BE2C (cell line): ENCODE measurements around the gene DNM1. TPM values are rescaled to one million over a fixed set of nuclear protein-coding genes. Genes with fewer than 3 reads are reported as not detected.
A peak's percentile ranks its signal among the peaks of the same experiment; 100 is the strongest.

Source experiments
- DNase-seq: peaks from one replicate; pipeline ENCODE4 v3.0.0-alpha.2; 2020
- H3K27me3 ChIP-seq: fragments of 250-450 bp; sonication (Bioruptor Pico); 2 replicates; pipeline ENCODE4 v1.5.1; 2020; ENCODE audit warnings: mild to moderate bottlenecking
- H3K36me3 ChIP-seq: fragments of 250-450 bp; sonication (Bioruptor Pico); 2 replicates; pipeline ENCODE4 v1.5.1; 2020; ENCODE audit warnings: mild to moderate bottlenecking
- H3K4me1 ChIP-seq: fragments of 250-450 bp; sonication (Bioruptor Pico); 2 replicates; pipeline ENCODE4 v1.5.1; 2020
- H3K4me3 ChIP-seq: 2 replicates; pipeline ENCODE4 v1.5.1; 2011; ENCODE audit warnings: low read depth, low read length
- H3K9me3 ChIP-seq: fragments of 250-450 bp; sonication (Bioruptor Pico); 2 replicates; pipeline ENCODE4 v1.5.1; 2020
- CTCF ChIP-seq: IDR thresholded peaks from 2 replicates; pipeline ENCODE4 v1.5.1; 2012; ENCODE audit warnings: mild to moderate bottlenecking, low read depth, low read length
- polyA plus RNA-seq: library from polyadenylated mRNA; unstranded; fragments of >200 nt; gene quantifications from one replicate; pipeline ENCODE4 v1.2.1, GENCODE V29; 2012; ENCODE audit warnings: low read depth, missing spikeins; ENCODE audit not compliant: insufficient read length, insufficient read depth

DNM1 gene
- 83.3 TPM for polyA plus RNA-seq

DNA sequence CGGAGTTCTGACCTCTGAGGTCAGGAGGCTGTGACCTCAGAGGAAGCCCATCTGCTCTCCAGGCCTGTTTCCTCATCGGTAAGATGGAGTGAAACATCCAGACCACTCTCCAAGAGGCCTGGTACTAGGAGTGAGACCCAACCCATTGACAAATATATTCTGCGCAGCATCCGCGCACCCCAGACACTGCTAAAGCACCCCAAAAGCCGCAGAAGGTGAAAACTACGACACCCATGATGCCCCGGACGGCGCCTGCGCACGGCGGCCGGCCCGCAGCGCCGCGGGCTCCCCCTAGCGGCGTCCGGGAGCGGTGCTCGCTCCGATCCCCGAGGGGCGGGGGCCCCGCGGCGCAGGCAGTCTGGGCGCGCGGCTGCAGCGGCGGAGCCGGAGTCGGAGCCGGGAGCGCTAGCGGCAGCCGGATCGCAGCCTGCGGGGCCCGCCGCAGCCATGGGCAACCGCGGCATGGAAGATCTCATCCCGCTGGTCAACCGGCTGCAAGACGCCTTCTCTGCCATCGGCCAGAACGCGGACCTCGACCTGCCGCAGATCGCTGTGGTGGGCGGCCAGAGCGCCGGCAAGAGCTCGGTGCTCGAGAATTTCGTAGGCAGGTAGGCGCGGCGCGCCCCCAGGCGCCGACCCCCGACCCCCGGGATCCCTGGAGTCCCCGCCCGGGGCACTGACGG is at the start of gene DNM1:
TSS of gene DNM1 (plus strand) at position 356 of the 683 bp plus-strand sequence. CDS start at position 448, 92 bp downstream.
- no peaks in the 10 kb centered on the region for H3K27me3 ChIP-seq
- DNase-seq = peak; percentile 83
- H3K9me3 ChIP-seq = no peaks in the 10 kb centered on the region
- no peaks in the 10 kb centered on the region for H3K4me1 ChIP-seq
- no peaks in the 10 kb centered on the region; the same call in 1 of the 2 replicates for H3K36me3 ChIP-seq
- TF ChIP-seq CTCF = peak; percentile 53
- H3K4me3 ChIP-seq = peak within 1 kb of the TSS; percentile 82

DNA sequence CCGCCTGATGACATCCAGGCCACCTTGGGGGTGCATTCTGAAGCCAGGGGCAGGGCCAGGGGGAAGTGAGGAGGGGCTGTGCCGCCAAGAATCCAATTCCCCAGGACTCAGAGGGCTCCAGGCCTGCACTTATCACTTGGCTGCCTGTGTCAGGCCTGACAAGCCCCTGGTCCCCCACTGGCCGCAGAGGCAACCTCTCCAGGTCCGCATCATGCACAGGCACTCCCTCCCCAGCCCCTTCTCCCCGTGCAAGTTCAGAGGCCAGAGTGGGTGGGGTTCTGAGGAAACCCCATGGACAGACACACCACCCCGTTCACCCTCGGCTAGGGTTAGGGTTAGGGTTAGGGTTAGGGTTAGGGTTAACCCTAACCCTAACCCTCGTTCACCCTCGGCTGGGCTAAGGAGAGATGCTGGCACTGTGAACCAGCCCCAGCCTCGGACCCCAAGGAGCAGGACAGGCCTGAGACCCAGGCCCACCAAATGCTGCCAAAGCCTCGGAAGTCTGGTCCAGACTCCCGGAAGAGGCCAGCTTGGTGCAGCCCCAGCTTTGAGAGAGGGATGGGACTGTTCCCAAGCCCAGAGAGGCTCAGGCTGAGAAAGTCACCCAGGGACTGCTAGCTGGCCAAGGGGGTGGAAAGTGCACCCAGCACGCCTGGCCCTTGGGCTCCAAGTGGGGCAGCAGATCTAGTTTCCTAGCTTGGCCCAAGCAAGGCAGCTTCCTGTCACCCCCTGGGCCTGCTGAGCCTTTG is 49.1 kb upstream of the DNM1 start:
- no peaks in the 10 kb centered on the region for H3K4me1 ChIP-seq

DNA sequence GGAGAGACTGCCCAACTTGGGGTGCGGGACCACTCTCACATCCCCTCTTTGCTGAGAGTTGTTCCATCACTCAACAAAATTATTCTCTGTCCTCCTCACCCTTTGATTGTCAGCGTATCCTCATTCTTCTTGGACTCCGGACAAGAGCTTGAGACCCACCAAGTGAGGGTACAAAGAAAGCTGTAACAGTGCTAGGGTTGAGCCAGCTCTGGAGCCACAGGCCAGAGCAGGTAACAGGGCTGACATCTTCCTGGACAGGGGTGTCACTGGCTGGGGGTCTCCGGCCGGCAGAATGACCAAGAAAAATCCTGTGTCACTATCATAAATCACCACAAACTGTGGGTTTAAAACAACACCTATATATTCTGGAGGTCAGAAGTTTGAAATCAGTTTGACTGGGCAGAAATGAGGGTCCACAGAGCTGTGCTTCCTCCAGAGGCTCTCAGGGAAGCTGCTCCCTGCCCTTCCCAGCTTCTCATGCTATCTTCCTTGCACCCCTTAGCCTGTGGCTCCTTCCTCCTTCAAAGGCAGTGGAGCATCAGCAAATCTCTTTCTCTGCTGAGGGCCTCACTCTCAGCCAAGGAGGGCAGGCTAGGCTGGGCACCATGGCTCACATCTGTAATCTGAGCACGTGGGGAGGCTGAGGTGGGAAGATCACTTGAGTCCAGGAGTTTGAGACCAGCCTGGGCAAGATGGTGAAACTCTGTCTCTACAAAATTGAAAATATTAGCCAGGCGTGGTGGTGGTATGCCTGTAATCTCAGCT is 47.3 kb upstream of the DNM1 start:
- DNase-seq = no peak
- H3K4me3 ChIP-seq = no peak overlapping the region
- H3K36me3 ChIP-seq = no peaks in the 10 kb centered on the region
- no peak for TF ChIP-seq CTCF
- no peaks in the 10 kb centered on the region for H3K9me3 ChIP-seq
- peaks cover 5% of the 10 kb centered on the region for H3K4me1 ChIP-seq
- H3K27me3 ChIP-seq = no peaks in the 10 kb centered on the region

More for the DNA sequence above, 49.1 kb upstream of the DNM1 start:
- H3K4me3 ChIP-seq = no peak overlapping the region
- no peak for TF ChIP-seq CTCF
- no peaks in the 10 kb centered on the region for H3K9me3 ChIP-seq
- H3K36me3 ChIP-seq = no peaks in the 10 kb centered on the region
- no peaks in the 10 kb centered on the region for H3K27me3 ChIP-seq
- DNase-seq = peak; percentile 6

GRCh38 chr9:128159522-128159783 is 43.7 kb upstream of the DNM1 start:
- H3K4me3 ChIP-seq = peak overlapping the region; percentile 60
- no peaks in the 10 kb centered on the region for H3K9me3 ChIP-seq
- no peak for TF ChIP-seq CTCF
- no peak for DNase-seq
- peaks cover 22% of the 10 kb centered on the region for H3K36me3 ChIP-seq
- peaks cover 5% of the 10 kb centered on the region for H3K4me1 ChIP-seq
- no peaks in the 10 kb centered on the region for H3K27me3 ChIP-seq

DNA sequence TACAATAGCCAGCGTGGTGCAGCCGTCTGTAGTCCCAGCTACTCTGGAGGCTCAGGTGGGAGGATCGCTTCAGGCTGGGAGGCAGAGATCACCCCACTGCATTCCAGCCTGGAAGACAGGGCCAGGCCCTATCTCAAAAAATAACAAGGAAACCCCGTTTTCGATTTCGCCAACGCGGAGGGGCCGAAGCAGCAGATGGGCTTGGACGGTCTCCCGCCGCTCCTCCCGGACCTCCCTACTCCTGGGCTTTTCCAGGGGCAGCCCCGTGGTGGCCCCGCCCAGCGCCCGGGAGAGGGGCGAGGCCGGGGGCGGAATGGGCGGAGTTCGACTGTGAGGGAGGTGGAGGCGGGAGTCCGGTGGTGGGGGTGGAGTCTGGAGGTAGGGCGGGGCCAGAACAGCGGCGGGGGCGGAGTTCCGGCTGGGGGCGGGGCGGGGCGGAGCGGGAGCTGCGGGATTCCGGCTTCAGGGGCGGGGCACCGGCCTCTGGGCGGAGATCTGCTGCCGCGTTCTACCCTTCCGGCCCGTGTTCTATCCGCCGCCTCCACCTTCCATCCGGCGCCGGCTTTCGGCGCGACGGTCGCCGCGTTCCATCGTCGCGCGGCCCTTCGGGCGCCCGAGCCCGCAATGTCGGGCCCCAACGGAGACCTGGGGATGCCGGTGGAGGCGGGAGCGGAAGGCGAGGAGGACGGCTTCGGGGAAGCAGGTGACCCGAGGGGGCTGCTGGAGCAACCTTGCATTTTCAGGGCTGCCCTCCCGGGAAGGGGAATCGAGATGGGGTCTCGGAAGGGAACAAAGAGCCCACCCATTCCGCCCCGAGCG is 43.2 kb upstream of the DNM1 start, which contains the start of gene BBLN:
TSS of gene BBLN (plus strand) at position 482 of the 819 bp plus-strand sequence. CDS start at position 625, 143 bp downstream.
- peaks cover 27% of the 10 kb centered on the region for H3K36me3 ChIP-seq
- no peaks in the 10 kb centered on the region for H3K27me3 ChIP-seq
- no peaks in the 10 kb centered on the region for H3K9me3 ChIP-seq
- no peak for TF ChIP-seq CTCF
- DNase-seq = peak; percentile 99
- peak within 1 kb of the TSS; percentile 89 for H3K4me3 ChIP-seq
- peaks cover 5% of the 10 kb centered on the region for H3K4me1 ChIP-seq
